HT1080 (cell line): ENCODE data around the gene RYR2. TPM values are rescaled to one million over a fixed set of nuclear protein-coding genes. Genes with fewer than 3 reads are reported as not detected.

Source experiments
- small RNA-seq: library from RNA; depleted of rRNA; stranded (forward); fragments of <200 nt; gene quantifications from one replicate; pipeline ENCODE3, GENCODE V24; 2014
- total RNA-seq: library from RNA; depleted of rRNA; stranded (reverse); fragments of >200 nt; shearing (Covaris generic); gene quantifications from 2 replicates; pipeline ENCODE4 v1.2.3, GENCODE V29; 2014; rRNA removed

RYR2 gene
- total RNA-seq, 1 experiment from 2014 or later = 0.40 TPM

Small RNA genes within 50 kb of the gene (small RNA-seq; reads per million reads assigned to genes)
- gene MIR4428 = not detected
- not detected for gene RF00402

Other genes starting within 250 kb of the RYR2 start
- gene MTR, start 246.9 kb upstream of the RYR2 start, total RNA-seq = 17.0 and 20.3 TPM in 2 replicates
- not detected in 2 replicates for gene MT1HL1, start 37.7 kb upstream of the RYR2 start, total RNA-seq